NCI-H345 (cell line): ENCODE data around the gene SYNJ2.

Experiments used
- DNase-seq: peaks from one replicate; lab custom pipeline; 2025; lab: John Stamatoyannopoulos, UW

SYNJ2 gene

GRCh38 chr6:158142789-158143188 is 161.1 kb downstream of the SYNJ2 start:
- DNase-seq = no peak

DNA sequence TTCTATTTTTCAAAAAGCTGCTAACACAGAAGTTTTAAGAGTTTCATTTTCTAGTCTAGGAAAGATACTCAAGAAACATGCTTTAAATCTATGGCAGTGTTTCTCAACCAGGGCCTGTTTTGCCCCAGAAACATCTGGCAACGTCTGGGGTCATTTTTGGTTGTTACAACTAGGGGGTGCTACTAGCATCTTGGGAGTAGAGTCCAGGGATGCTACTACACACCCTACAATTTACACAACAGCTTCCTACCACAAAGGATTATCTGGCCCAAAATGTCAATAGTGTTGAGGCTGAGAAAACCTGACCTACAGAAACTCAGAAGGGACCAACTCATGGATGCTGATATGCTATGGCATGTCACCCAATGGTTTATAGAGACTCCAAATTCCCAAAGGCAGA is 162.0 kb downstream of the SYNJ2 start:
- no peak for DNase-seq
